HL-60 (cell line): ENCODE measurements around the gene LAMA5.

Source experiments
- CTCF ChIP-seq: IDR thresholded peaks from one replicate; pipeline ENCODE4 v1.5.1; 2011; ENCODE audit warnings: low read length, control low read depth, inconsistent platforms; ENCODE audit not compliant: insufficient read depth
- POLR2AphosphoS5 ChIP-seq: IDR thresholded peaks from 2 replicates; pipeline ENCODE4 v1.6.1; 2012; ENCODE audit warnings: low read depth
- REST ChIP-seq: IDR thresholded peaks from 2 replicates; pipeline ENCODE4 v1.6.1; 2012; ENCODE audit warnings: low read depth; ENCODE audit not compliant: insufficient replicate concordance
- SPI1 ChIP-seq: IDR thresholded peaks from 2 replicates; pipeline ENCODE4 v1.6.1; 2012; ENCODE audit warnings: low read depth, mild to moderate bottlenecking, borderline replicate concordance

- TF ChIP-seq CTCF = no peak
- no peak for TF ChIP-seq POLR2AphosphoS5
- no peak for TF ChIP-seq SPI1
- no peak for TF ChIP-seq REST
Observed at GRCh38 chr20:62328684-62329388, 38.3 kb downstream of the LAMA5 start.
